IMR-90 (cell line): ENCODE measurements around the gene ISM1. TPM values are rescaled to one million over a fixed set of nuclear protein-coding genes. Genes with fewer than 3 reads are reported as not detected.

ENCODE experiments used
- ATAC-seq: fragments of 200-7000 bp; cut with Tn5 transposase; 2 replicates; pipeline ENCODE4 v1.9.1; 2020; ENCODE audit warnings: low read depth, mild to moderate bottlenecking, moderate library complexity
- BruUV-seq: library from RNA; stranded (reverse); fragments of 400-500 nt; replicated peaks from 2 replicates; lab custom pipeline; 2021; lab: Mats Ljungman, UMichigan
- CTCF ChIA-PET: fragments of 300-600 bp; formaldehyde crosslinking; extraction: SDS; loops from one replicate; lab custom pipeline; 2021; ENCODE audit warnings: antibody characterized with exemption; lab: Yijun Ruan, JAX
- POLR2A ChIA-PET: fragments of 300-600 bp; sonication (Branson Sonifier 250); formaldehyde crosslinking; loops from one replicate; lab custom pipeline; 2022; ENCODE audit warnings: antibody characterized with exemption; ENCODE audit not compliant: unreplicated experiment; lab: Charles Lee
- DNase-seq: peaks from one replicate; pipeline ENCODE4 v3.0.0; 2013
- H2AFZ ChIP-seq: replicated peaks from 2 replicates; pipeline ENCODE3; 2013; ENCODE audit warnings: low read length, mild to moderate bottlenecking; ENCODE audit not compliant: poor library complexity
- H2AK5ac ChIP-seq: 2 replicates; pipeline ENCODE4 v1.6.1; 2013; ENCODE audit warnings: low read depth, low read length, inconsistent platforms
- H2AK9ac ChIP-seq: replicated peaks from 2 replicates; pipeline ENCODE3; 2013; ENCODE audit warnings: mild to moderate bottlenecking, low read depth, low read length, moderate library complexity; ENCODE audit not compliant: poor library complexity
- H2BK120ac ChIP-seq: 2 replicates; pipeline ENCODE4 v1.6.1; 2013; ENCODE audit warnings: low read depth, low read length, inconsistent platforms
- H2BK15ac ChIP-seq: 3 replicates; pipeline ENCODE4 v1.6.1; 2013; ENCODE audit warnings: low read depth, low read length, inconsistent platforms
- H2BK20ac ChIP-seq: 2 replicates; pipeline ENCODE4 v1.6.1; 2013; ENCODE audit warnings: low read depth, mild to moderate bottlenecking, inconsistent platforms, low read length, moderate library complexity
- H2BK5ac ChIP-seq: 2 replicates; pipeline ENCODE4 v1.6.1; 2013; ENCODE audit warnings: mild to moderate bottlenecking, low read depth, low read length, inconsistent platforms; ENCODE audit not compliant: poor library complexity, severe bottlenecking
- H3K14ac ChIP-seq: replicated peaks from 2 replicates; pipeline ENCODE4 v1.6.1; 2013; ENCODE audit warnings: low read depth, low read length, inconsistent platforms
- H3K18ac ChIP-seq: 2 replicates; pipeline ENCODE4 v1.6.1; 2013; ENCODE audit warnings: low read depth, low read length, control low read depth
- H3K23ac ChIP-seq: 2 replicates; pipeline ENCODE4 v1.6.1; 2013; ENCODE audit warnings: low read depth, low read length, inconsistent platforms
- H3K27ac ChIP-seq: 2 replicates; pipeline ENCODE4 v1.5.1; 2013; ENCODE audit warnings: mild to moderate bottlenecking, control low read depth, low read length; ENCODE audit not compliant: insufficient read depth
- H3K27me3 ChIP-seq: 2 replicates; pipeline ENCODE4 v1.6.1; 2013; ENCODE audit warnings: low read length; ENCODE audit not compliant: control insufficient read depth, insufficient read depth
- H3K36me3 ChIP-seq: 2 replicates; pipeline ENCODE4 v1.6.1; 2013; ENCODE audit warnings: low read length, mixed read lengths; ENCODE audit not compliant: control insufficient read depth, insufficient read depth
- H3K4ac ChIP-seq: 2 replicates; pipeline ENCODE4 v1.6.1; 2013; ENCODE audit warnings: low read depth, low read length, inconsistent platforms
- H3K4me1 ChIP-seq: 2 replicates; pipeline ENCODE4 v1.6.1; 2013; ENCODE audit warnings: low read length, mixed read lengths; ENCODE audit not compliant: control insufficient read depth, insufficient read depth
- H3K4me2 ChIP-seq: 2 replicates; pipeline ENCODE4 v1.6.1; 2013; ENCODE audit warnings: low read depth, mild to moderate bottlenecking, control low read depth, low read length, moderate library complexity
- H3K4me3 ChIP-seq: 2 replicates; pipeline ENCODE4 v1.5.1; 2013; ENCODE audit warnings: low read depth, mild to moderate bottlenecking, control low read depth, low read length, moderate library complexity; ENCODE audit not compliant: insufficient read depth
- H3K56ac ChIP-seq: 2 replicates; pipeline ENCODE4 v1.6.1; 2013; ENCODE audit warnings: low read length, inconsistent platforms; ENCODE audit not compliant: insufficient read depth; ENCODE audit errors: extremely low read depth
- H3K79me1 ChIP-seq, 2 experiments: 2 replicates each; pipeline ENCODE4 v1.6.1; 2013; ENCODE audit warnings: low read length in 2 of 2, inconsistent platforms in 1 of 2, low read depth in 1 of 2
- H3K9ac ChIP-seq: 2 replicates; pipeline ENCODE4 v1.6.1; 2013; ENCODE audit warnings: low read depth, low read length, control low read depth
- H3K9me1 ChIP-seq: 2 replicates; pipeline ENCODE4 v1.6.1; 2013; ENCODE audit warnings: low read length, inconsistent platforms; ENCODE audit not compliant: insufficient read depth
- H3K9me3 ChIP-seq: 2 replicates; pipeline ENCODE4 v1.6.1; 2013; ENCODE audit warnings: low read length; ENCODE audit not compliant: control insufficient read depth, insufficient read depth
- H4K20me1 ChIP-seq: 2 replicates; pipeline ENCODE4 v1.6.1; 2013; ENCODE audit warnings: low read length, inconsistent platforms; ENCODE audit not compliant: insufficient read depth
- H4K5ac ChIP-seq: 2 replicates; pipeline ENCODE4 v1.6.1; 2013; ENCODE audit warnings: mild to moderate bottlenecking, low read depth, low read length, control low read depth
- H4K8ac ChIP-seq, 2 experiments: 2 replicates each; pipeline ENCODE4 v1.6.1; 2013; ENCODE audit warnings: low read depth in 2 of 2, low read length in 2 of 2, control low read depth in 1 of 2, inconsistent platforms in 1 of 2
- H4K91ac ChIP-seq: 2 replicates; pipeline ENCODE4 v1.6.1; 2013; ENCODE audit warnings: low read depth, low read length, inconsistent platforms; ENCODE audit not compliant: insufficient read depth
- BHLHE40 ChIP-seq: fragments of 150-350 bp; IDR thresholded peaks from 2 replicates; pipeline ENCODE4 v1.6.1; 2016; ENCODE audit warnings: mild to moderate bottlenecking, low read depth, low read length
- CTCF ChIP-seq: conservative IDR thresholded peaks from 2 replicates; pipeline ENCODE4 v1.5.1; 2012; ENCODE audit warnings: mild to moderate bottlenecking, low read depth, low read length, improper control_type of control experiment
- MAFK ChIP-seq: IDR thresholded peaks from 2 replicates; pipeline ENCODE4 v1.6.1; 2012; ENCODE audit warnings: low read depth, low read length, improper control_type of control experiment
- NFE2L2 ChIP-seq: fragments of 150-350 bp; IDR thresholded peaks from 2 replicates; pipeline ENCODE4 v1.6.1; 2016; ENCODE audit warnings: low read depth, mild to moderate bottlenecking, low read length
- RCOR1 ChIP-seq: IDR thresholded peaks from 2 replicates; pipeline ENCODE4 v1.6.1; 2012; ENCODE audit warnings: mild to moderate bottlenecking, low read length, improper control_type of control experiment; ENCODE audit not compliant: insufficient replicate concordance
- SMC3 ChIP-seq: fragments of 150-350 bp; IDR thresholded peaks from 2 replicates; pipeline ENCODE4 v1.6.1; 2016; ENCODE audit warnings: low read depth, mild to moderate bottlenecking, antibody characterized with exemption, low read length, moderate library complexity
- WGBS, 2 experiments: methylation state at CpG; one replicate each; pipeline versions ENCODE4 v1.1.5 to v1.1.7; 2013; ENCODE audit warnings: missing lambda C conversion rate in 2 of 2; ENCODE audit not compliant: insufficient read length in 1 of 2; ENCODE audit errors: extremely low coverage in 2 of 2; 5-methylcytosine and 5-hydroxymethylcytosine counted together
- dilution Hi-C: fragments of 300-500 bp; cut with HindIII; formaldehyde crosslinking; loops from one replicate; pipeline ENCODE4 v1.14.3; 2018; ENCODE audit warnings: low sequenced_read_pairs; ENCODE audit not compliant: unreplicated experiment
- in situ Hi-C: fragments of 300-500 bp; cut with MboI; formaldehyde crosslinking; loops from 3 replicates; pipeline ENCODE4 v1.14.3; 2019; ENCODE audit warnings: low sequenced_read_pairs, inconsistent platforms, mixed read lengths
- intact Hi-C: fragments of 100-400 bp; cut with micrococcal nuclease; formaldehyde crosslinking; loops from 2 replicates; pipeline ENCODE4 v1.10.0; 2022
- polyA plus RNA-seq, 3 experiments: library from polyadenylated mRNA; depleted of rRNA; stranded (reverse); fragments of >200 nt; gene quantifications; 2 replicates each; pipeline ENCODE4 v1.2.3, GENCODE V29; 2012; ENCODE audit warnings: low replicate concordance in 1 of 3
- total RNA-seq: library from RNA; depleted of rRNA; stranded (reverse); fragments of >200 nt; gene quantifications from 2 replicates; pipeline ENCODE4 v1.2.3, GENCODE V29; 2012
- TF ChIP-seq, protein P1 (sequence below): fragments of 150-350 bp; IDR thresholded peaks from 2 replicates; pipeline ENCODE4 v1.6.1; 2016; ENCODE audit warnings: low read depth, mild to moderate bottlenecking, low read length, moderate library complexity, borderline replicate concordance

Gene ISM1
- total and polyA plus RNA-seq, 2 of the 4 experiments (the other 2 are of a cell fraction): not detected

- no TSS peak for BruUV-seq
- dilution Hi-C loops: no loop called here
Measured at GRCh38 chr20:13307562-13308163, 86.6 kb downstream of the ISM1 start.

More at GRCh38 chr20:13307562-13308163, 86.6 kb downstream of the ISM1 start:
- no peak overlapping the region for H3K23ac ChIP-seq
- H3K27me3 ChIP-seq: peaks cover 2% of the 10 kb centered on the region; the same call in 1 of the 2 replicates
- in situ Hi-C loops: no loop called here
- no peak overlapping the region for H2AK9ac ChIP-seq
- no peak overlapping the region for H3K18ac ChIP-seq
- H2AK5ac ChIP-seq: no peak overlapping the region
- TF ChIP-seq MAFK: no peak
- no peak for TF ChIP-seq BHLHE40
- no peak for TF ChIP-seq NFE2L2
- TF ChIP-seq, protein P1, sequence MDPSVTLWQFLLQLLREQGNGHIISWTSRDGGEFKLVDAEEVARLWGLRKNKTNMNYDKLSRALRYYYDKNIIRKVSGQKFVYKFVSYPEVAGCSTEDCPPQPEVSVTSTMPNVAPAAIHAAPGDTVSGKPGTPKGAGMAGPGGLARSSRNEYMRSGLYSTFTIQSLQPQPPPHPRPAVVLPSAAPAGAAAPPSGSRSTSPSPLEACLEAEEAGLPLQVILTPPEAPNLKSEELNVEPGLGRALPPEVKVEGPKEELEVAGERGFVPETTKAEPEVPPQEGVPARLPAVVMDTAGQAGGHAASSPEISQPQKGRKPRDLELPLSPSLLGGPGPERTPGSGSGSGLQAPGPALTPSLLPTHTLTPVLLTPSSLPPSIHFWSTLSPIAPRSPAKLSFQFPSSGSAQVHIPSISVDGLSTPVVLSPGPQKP: no peak
- TF ChIP-seq RCOR1: no peak
- no peak for TF ChIP-seq CTCF
- TF ChIP-seq SMC3: no peak
- H2BK15ac ChIP-seq: no peak overlapping the region
- H2BK20ac ChIP-seq: no peak overlapping the region
- no peaks in the 10 kb centered on the region for H3K9me1 ChIP-seq
- no peaks in the 10 kb centered on the region for H3K36me3 ChIP-seq
- intact Hi-C loops: no loop called here
- no CpG with 5 or more reads among the region's 9 CpGs for WGBS, 2 experiments
- H3K56ac ChIP-seq: no peak overlapping the region
- no peak overlapping the region for H2AFZ ChIP-seq
- no peak overlapping the region for H3K4ac ChIP-seq
- DNase-seq (no peak), ATAC-seq (no peak)
- no peak overlapping the region for H4K5ac ChIP-seq
- H2BK120ac ChIP-seq: no peak overlapping the region
- no peak overlapping the region for H3K9ac ChIP-seq
- no peaks in the 10 kb centered on the region for H4K20me1 ChIP-seq
- H3K9me3 ChIP-seq: no peaks in the 10 kb centered on the region
- no peak overlapping the region for H2BK5ac ChIP-seq
- no peak overlapping the region for H4K8ac ChIP-seq
- ChIA-PET CTCF (interaction anchor here (2.0 kb wide), 1 partner anchor 17 kb away, joined by 5 read pairs; no protein-coding TSS in a partner anchor), POLR2A (no interaction called here)
- no peaks in the 10 kb centered on the region for H3K4me1 ChIP-seq
- no peak overlapping the region for H3K27ac ChIP-seq
- no peak overlapping the region for H3K4me3 ChIP-seq
- H3K79me1 ChIP-seq: no peaks in the 10 kb centered on the region
- no peak overlapping the region for H3K4me2 ChIP-seq
- H4K91ac ChIP-seq: no peak overlapping the region
- H3K14ac ChIP-seq: no peak overlapping the region
